K562 (cell line): ENCODE measurements around the gene HLCS. TPM values are rescaled to one million over a fixed set of nuclear protein-coding genes. Genes with fewer than 3 reads are reported as not detected.
A peak's percentile ranks its signal among the peaks of the same experiment; 100 is the strongest.

Source experiments
- ATAC-seq: fragments of 200-7000 bp; cut with Tn5 transposase; 3 replicates; pipeline ENCODE4 v1.9.1; 2020; ENCODE audit warnings: moderate library complexity
- BruUV-seq: library from RNA; stranded (reverse); fragments of 400-500 nt; replicated peaks from 2 replicates; lab custom pipeline; 2021; lab: Mats Ljungman, UMichigan
- CTCF ChIA-PET: fragments of 300-600 bp; formaldehyde crosslinking; extraction: SDS; loops from one replicate; lab custom pipeline; 2021; ENCODE audit warnings: low intra/inter-chr PET ratio; lab: Yijun Ruan, JAX
- POLR2A ChIA-PET: fragments of 300-600, 350-650 bp; sonication (Branson Sonifier 250); formaldehyde crosslinking; extraction: SDS; loops from one replicate; lab custom pipeline; 2021; ENCODE audit warnings: antibody characterized with exemption, inconsistent platforms; lab: Yijun Ruan, JAX
- DNase-seq, 4 experiments: peaks; one replicate each; pipeline versions ENCODE4 v3.0.0 to v3.0.0-alpha.2; 2011 to 2018; ENCODE audit warnings: low spot score in 3 of 4, mixed read lengths in 3 of 4; ENCODE audit errors: extremely low read depth in 1 of 4
- FAIRE-seq: peaks from 2 replicates; lab custom pipeline; 2011; peaks lifted over from hg19 to GRCh38; lab: Jason Lieb, UNC
- H2AFZ ChIP-seq: 2 replicates; pipeline ENCODE4 v1.6.0; 2011; ENCODE audit warnings: low read depth, low read length, control low read depth, inconsistent platforms
- H3K27ac ChIP-seq: fragments of 200-600 bp; 3 replicates; pipeline ENCODE4 v1.8.0; 2011; ENCODE audit warnings: low read depth, mild to moderate bottlenecking, control low read depth, inconsistent platforms, low read length, moderate library complexity, mixed read lengths; ENCODE audit errors: extremely low read depth
- H3K27me3 ChIP-seq, 2 experiments: fragments of 300-600 bp in 1 of 2; 2 replicates in 1 of 2; 3 replicates in 1 of 2; pipeline versions ENCODE4 v1.6.0 to v1.8.0; 2011; ENCODE audit warnings: inconsistent platforms in 2 of 2, low read length in 2 of 2, mild to moderate bottlenecking in 1 of 2, mixed read lengths in 1 of 2, moderate library complexity in 1 of 2; ENCODE audit not compliant: control insufficient read depth in 2 of 2, insufficient read depth in 2 of 2
- H3K36me3 ChIP-seq: fragments of 300-600 bp; 3 replicates; pipeline ENCODE4 v1.8.0; 2011; ENCODE audit warnings: mild to moderate bottlenecking, low read length, inconsistent platforms; ENCODE audit not compliant: control insufficient read depth, insufficient read depth
- H3K4me1 ChIP-seq, 2 experiments: fragments of 200-600 bp in 1 of 2; replicated peaks in 1 of 2; 2 replicates in 1 of 2; 3 replicates in 1 of 2; pipeline versions ENCODE4 v1.5.1 to v1.8.0; 2011; ENCODE audit warnings: inconsistent platforms in 2 of 2, low read length in 2 of 2, mild to moderate bottlenecking in 1 of 2, mixed read lengths in 1 of 2, moderate library complexity in 1 of 2; ENCODE audit not compliant: control insufficient read depth in 2 of 2, insufficient read depth in 2 of 2
- H3K4me2 ChIP-seq: 2 replicates; pipeline ENCODE4 v1.6.1; 2011; ENCODE audit warnings: low read length, control low read depth, inconsistent platforms, mixed read lengths; ENCODE audit not compliant: insufficient read depth
- H3K4me3 ChIP-seq: fragments of 200-600 bp; sonication (generic), shearing (Covaris generic); 2 replicates; pipeline ENCODE4 v1.5.1; 2016; ENCODE audit warnings: control low read depth, inconsistent platforms
- H3K79me2 ChIP-seq: fragments of 200-600 bp; 3 replicates; pipeline ENCODE4 v1.8.0; 2011; ENCODE audit warnings: low read length, inconsistent platforms; ENCODE audit not compliant: control insufficient read depth, insufficient read depth
- H3K9ac ChIP-seq, 2 experiments: 2 replicates each; pipeline versions ENCODE4 v1.6.0 to v1.6.1; 2011; ENCODE audit warnings: low read depth in 2 of 2, low read length in 2 of 2, control low read depth in 1 of 2, inconsistent platforms in 1 of 2, mild to moderate bottlenecking in 1 of 2, mixed read lengths in 1 of 2; ENCODE audit not compliant: insufficient read depth in 1 of 2
- H3K9me1 ChIP-seq: one replicate; pipeline ENCODE4 v1.6.0; 2011; ENCODE audit warnings: inconsistent platforms, mild to moderate bottlenecking, low read length, moderate library complexity; ENCODE audit not compliant: control insufficient read depth, insufficient read depth
- H3K9me3 ChIP-seq: replicated peaks from 2 replicates; pipeline ENCODE4 v1.5.1; 2011; ENCODE audit warnings: low read depth, low read length, inconsistent platforms; ENCODE audit not compliant: control insufficient read depth, insufficient read depth
- H4K20me1 ChIP-seq: replicated peaks from 2 replicates; pipeline ENCODE4 v1.6.1; 2011; ENCODE audit warnings: low read length, inconsistent platforms, mixed read lengths; ENCODE audit not compliant: control insufficient read depth, insufficient read depth
- BRCA1 ChIP-seq, 2 experiments: fragments of 450-650 bp in 1 of 2; sonication (generic) in 1 of 2; formaldehyde crosslinking in 1 of 2; IDR thresholded peaks; 2 replicates each; pipeline versions ENCODE4 v1.5.0 to v1.6.1; 2017 to 2020; ENCODE audit warnings: mild to moderate bottlenecking in 1 of 2, missing genetic modification reagents in 1 of 2
- CTCF ChIP-seq, 3 experiments: IDR thresholded peaks in 2 of 3; conservative IDR thresholded peaks in 1 of 3; 2 replicates each; pipeline ENCODE4 v1.5.1; 2011 to 2012; ENCODE audit warnings: low read length in 3 of 3, mild to moderate bottlenecking in 3 of 3, control low read depth in 2 of 3, improper control_type of control experiment in 1 of 3, inconsistent platforms in 1 of 3, low read depth in 1 of 3, mixed read lengths in 1 of 3, moderate library complexity in 1 of 3; ENCODE audit not compliant: insufficient read depth in 2 of 3
- L3MBTL2 ChIP-seq: fragments of 450-650 bp; IDR thresholded peaks from 2 replicates; pipeline ENCODE4 v1.6.1; 2016; ENCODE audit warnings: mild to moderate bottlenecking, moderate library complexity
- RAD21 ChIP-seq, 2 experiments: fragments of 250-450 bp in 1 of 2; fragments of 450-650 bp in 1 of 2; sonication (Bioruptor Pico) in 1 of 2; formaldehyde crosslinking in 1 of 2; IDR thresholded peaks in 1 of 2; conservative IDR thresholded peaks in 1 of 2; 2 replicates each; pipeline versions ENCODE4 v1.4.0 to v1.8.0; 2020 to 2022; ENCODE audit warnings: mild to moderate bottlenecking in 2 of 2, moderate library complexity in 1 of 2
- ZNF174 ChIP-seq: fragments of 250-450 bp; sonication (Bioruptor Pico); IDR thresholded peaks from 2 replicates; pipeline ENCODE4 v1.4.0; 2020; ENCODE audit warnings: mild to moderate bottlenecking
- WGBS: fragments of 100-300 bp; shearing (Covaris generic); methylation state at CpG from one replicate; pipeline ENCODE4 v1.1.6; 2016; ENCODE audit warnings: low coverage, mixed read lengths; ENCODE audit not compliant: insufficient coverage; ENCODE audit errors: missing lambda C conversion rate; 5-methylcytosine and 5-hydroxymethylcytosine counted together
- in situ Hi-C: fragments of 300-500 bp; cut with MboI; formaldehyde crosslinking; loops from 4 replicates; pipeline ENCODE4 v1.15.0; 2018; ENCODE audit warnings: inconsistent platforms, mixed read lengths
- intact Hi-C: fragments of 100-400 bp; cut with micrococcal nuclease; formaldehyde crosslinking; loops from 2 replicates; pipeline ENCODE4 v1.14.2; 2022
- polyA plus RNA-seq, 8 experiments: library from polyadenylated mRNA; depleted of rRNA in 4 of 8; stranded (reverse) in 5 of 8; unstranded in 3 of 8; fragments of >200 nt; fragmentation: Nextera tagmentation in 2 of 8; fragmentation: Illumina TruSeq in 1 of 8; extraction: Ambion mirVana in 2 of 8; extraction: Trizol in 1 of 8; gene quantifications; 2 replicates each; pipeline versions ENCODE4 v1.2.1 to v1.2.3, GENCODE V29; 2011 to 2014; ENCODE audit warnings: inconsistent platforms in 1 of 8, missing spikeins in 1 of 8
- total RNA-seq, 7 experiments: library from RNA; depleted of rRNA in 6 of 7; stranded (reverse); fragments of >200 nt in 6 of 7; fragmentation: Illumina TruSeq in 2 of 7; extraction: Trizol in 2 of 7; gene quantifications; 2 replicates each; pipeline versions ENCODE4 v1.2.1 to v1.2.3, GENCODE V29; 2011 to 2021; ENCODE audit warnings: low replicate concordance in 1 of 7
- TF ChIP-seq, protein P1 (sequence below): fragments of 250-450 bp; sonication (Bioruptor Pico); IDR thresholded peaks from 2 replicates; pipeline ENCODE4 v1.5.0; 2021; ENCODE audit warnings: mild to moderate bottlenecking, moderate library complexity
- TF ChIP-seq, protein P2 (sequence below): fragments of 450-650 bp; conservative IDR thresholded peaks from 2 replicates; pipeline ENCODE4 v1.6.1; 2016; ENCODE audit warnings: missing genetic modification characterization, low read depth, mild to moderate bottlenecking, missing compliant biosample characterization, moderate library complexity

The HLCS gene
- total and polyA plus RNA-seq, 9 of the 15 experiments (the other 6 are each of a cell fraction or from before 2014, with no cell fraction given), result 3.0 to 21.5 (median 17.1) TPM

GRCh38 chr21:36732217-36732616 lies 234.3 kb downstream of the HLCS start:
- FAIRE-seq (no peak), ATAC-seq (peak; percentile 66), DNase-seq (peak in 2 of 4 experiments; percentile 39 to 40)
- H3K4me1 ChIP-seq, result peaks cover 0 to 7% of the 10 kb centered on the region in 2 experiments; a peak in 2 of 5 replicates
- H2AFZ ChIP-seq, result no peak overlapping the region
- POLR2A ChIA-PET, result interaction anchor here (1.5 kb wide), 1 partner anchor 15 kb away, joined by 8 read pairs; no protein-coding TSS in a partner anchor
- H3K36me3 ChIP-seq, result no peaks in the 10 kb centered on the region
- in situ Hi-C loops (no loop called here), intact Hi-C loops (loop anchor here (5.0 kb wide), 1 partner anchor 195 kb away; no protein-coding TSS in a partner anchor)
- no peak overlapping the region for H3K4me3 ChIP-seq
- no peaks in the 10 kb centered on the region for H3K9me1 ChIP-seq
- H3K9ac ChIP-seq, result no peak overlapping the region; a peak in 1 of 4 replicates
- no peak overlapping the region for H3K27ac ChIP-seq
- H3K9me3 ChIP-seq, result no peaks in the 10 kb centered on the region
- BruUV-seq, result no TSS peak
- CTCF ChIA-PET, result no interaction called here
- peaks cover 72 to 96% of the 10 kb centered on the region in 2 experiments for H3K27me3 ChIP-seq
- no peaks in the 10 kb centered on the region for H3K79me2 ChIP-seq
- 0 out of 2 replicates have a peak, but pooled peaks cover 11% of the 10 kb centered on the region for H4K20me1 ChIP-seq
- no peak overlapping the region for H3K4me2 ChIP-seq
- 2% methylated on average over 14 of the region's 14 CpGs for WGBS
- TF ChIP-seq BRCA1 (IDR thresholded peaks at IDR 0.05) (no peak), BRCA1 (CRISPR knock-in tag; IDR thresholded peaks at IDR 0.05) (no peak), L3MBTL2 (0 out of 2 replicates have a peak, but pooled peaks have one; percentile 21), ZNF174 (no peak), RAD21 (CRISPR knock-in tag; conservative IDR thresholded peaks at IDR 0.05 in 1 of 2, IDR thresholded peaks at IDR 0.05 in 1 of 2) (peak in 1 of 2 experiments; percentile 61; a peak in 2 of 4 replicates), CTCF (IDR thresholded peaks at IDR 0.05 in 2 of 3, conservative IDR thresholded peaks at IDR 0.05 in 1 of 3; ENCODE audit: insufficient read depth in 2 of 3, low read depth in 1 of 3, low read length in 3 of 3) (peak; percentile 18 to 36 (median 32); a peak in 2 of 6 replicates)
- TF ChIP-seq, protein P1, sequence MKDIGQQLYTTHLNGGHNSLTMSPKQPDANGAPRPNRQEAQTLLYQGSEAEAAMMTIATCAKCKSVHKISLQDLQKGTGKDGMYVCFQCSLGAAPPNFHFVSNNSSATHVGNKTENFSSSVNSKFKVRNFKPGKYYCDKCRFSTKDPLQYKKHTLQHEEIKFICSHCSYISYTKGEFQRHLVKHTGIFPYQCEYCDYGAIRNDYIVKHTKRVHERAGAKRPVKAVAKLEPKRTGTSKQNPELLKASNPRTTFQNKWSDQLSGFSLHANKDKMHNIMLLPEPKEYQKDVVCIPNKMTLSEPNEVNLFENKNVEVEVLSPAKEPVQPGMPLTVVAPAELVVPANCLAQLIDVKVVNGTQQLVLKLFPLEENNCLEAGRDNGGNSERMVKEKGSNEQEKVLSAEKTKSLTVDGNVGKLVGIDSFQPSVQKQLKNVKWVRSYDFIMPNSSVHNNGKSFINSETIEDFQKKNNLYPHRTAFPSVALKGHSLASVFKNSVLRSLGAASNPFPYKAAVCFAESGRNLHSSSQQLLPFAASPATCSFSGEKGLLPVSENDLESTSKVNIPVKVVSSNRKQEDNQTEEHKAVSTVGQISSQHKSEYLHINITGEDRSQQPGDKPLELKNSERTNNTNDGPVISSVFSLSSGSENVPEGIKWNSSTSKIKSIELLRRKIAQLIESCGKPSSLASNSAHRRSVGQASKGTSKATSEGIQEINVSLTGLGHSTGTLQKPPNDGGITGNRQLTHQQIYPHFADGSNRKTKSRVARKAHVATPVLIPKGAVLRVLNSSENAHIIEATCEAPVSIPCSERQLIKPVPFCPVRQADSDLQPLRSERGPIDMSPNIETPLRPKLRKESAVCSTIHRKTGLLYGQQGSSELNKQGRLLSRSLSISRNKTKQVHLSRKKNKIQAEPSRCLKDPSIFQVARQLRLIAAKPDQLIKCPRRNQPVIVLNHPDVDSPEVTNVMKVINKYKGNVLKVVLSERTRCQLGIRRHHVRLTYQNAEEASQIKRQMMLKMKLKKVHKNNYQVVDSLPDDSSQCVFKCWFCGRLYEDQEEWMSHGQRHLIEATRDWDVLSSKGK (CRISPR knock-in tag), result no peak
- TF ChIP-seq, protein P2, sequence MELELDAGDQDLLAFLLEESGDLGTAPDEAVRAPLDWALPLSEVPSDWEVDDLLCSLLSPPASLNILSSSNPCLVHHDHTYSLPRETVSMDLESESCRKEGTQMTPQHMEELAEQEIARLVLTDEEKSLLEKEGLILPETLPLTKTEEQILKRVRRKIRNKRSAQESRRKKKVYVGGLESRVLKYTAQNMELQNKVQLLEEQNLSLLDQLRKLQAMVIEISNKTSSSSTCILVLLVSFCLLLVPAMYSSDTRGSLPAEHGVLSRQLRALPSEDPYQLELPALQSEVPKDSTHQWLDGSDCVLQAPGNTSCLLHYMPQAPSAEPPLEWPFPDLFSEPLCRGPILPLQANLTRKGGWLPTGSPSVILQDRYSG (tag), result no peak
